ENCODE results near the gene SPDYE4.

The SPDYE4 gene

GRCh38 chr17:8712698-8713097 is 45.6 kb downstream of the SPDYE4 start:
- DNase-seq (ENCODE audit: low read depth in 2 of 2) = no peak

GRCh38 chr17:8711291-8711690 is 47.1 kb downstream of the SPDYE4 start:
- DNase-seq (ENCODE audit: low read depth in 2 of 2) = no peak

GRCh38 chr17:8710813-8711212 is 47.5 kb downstream of the SPDYE4 start:
- DNase-seq (ENCODE audit: low read depth in 2 of 2) = no peak

GRCh38 chr17:8709006-8709405 is 49.3 kb downstream of the SPDYE4 start:
- no peak for DNase-seq (ENCODE audit: low read depth in 2 of 2)

GRCh38 chr17:8708025-8708461 is 50.3 kb downstream of the SPDYE4 start:
- no peak for DNase-seq (ENCODE audit: low read depth in 2 of 2)

GRCh38 chr17:8707332-8708024 is 50.9 kb downstream of the SPDYE4 start:
- DNase-seq (ENCODE audit: low read depth in 2 of 2) = no peak

- DNase-seq (ENCODE audit: low read depth in 2 of 2) = no peak
Measured at GRCh38 chr17:8706431-8706830, 51.9 kb downstream of the SPDYE4 start.

GRCh38 chr17:8705427-8705826 is 52.9 kb downstream of the SPDYE4 start:
- no peak for DNase-seq (ENCODE audit: low read depth in 2 of 2)

- no peak for DNase-seq (ENCODE audit: low read depth in 2 of 2)
Measured at GRCh38 chr17:8703001-8703400, 55.3 kb downstream of the SPDYE4 start.

- DNase-seq (ENCODE audit: low read depth in 2 of 2) = no peak
Measured at GRCh38 chr17:8701754-8702153, 56.6 kb downstream of the SPDYE4 start.

- DNase-seq (ENCODE audit: low read depth in 2 of 2) = no peak
Measured at GRCh38 chr17:8701221-8701620, 57.1 kb downstream of the SPDYE4 start.
